Measurements from ENCODE around the gene TPM3. TPM values are rescaled to one million over a fixed set of nuclear protein-coding genes. Genes with fewer than 3 reads are reported as not detected.

The TPM3 gene
- total and polyA plus RNA-seq, 12 donors = 104 to 465 (median 269) TPM

GRCh38 chr1:154181944-154182343 is 10.0 kb downstream of the TPM3 start:
- no peaks in the 10 kb centered on the region for H3K36me3 ChIP-seq (replicated peaks in 1 of 2)
- no peak for DNase-seq
- H3K4me1 ChIP-seq (replicated peaks in 1 of 2) = peaks cover 53 to 57% of the 10 kb centered on the region in 2 donors
- intact Hi-C loops (cut with DNase I) = no loop called here
- no peaks in the 10 kb centered on the region for H3K27me3 ChIP-seq
- H3K4me3 ChIP-seq = peak overlapping the region in 2 of 4 donors; percentile 79 to 92
- no peak for TF ChIP-seq CTCF (IDR thresholded peaks at IDR 0.05)
- no peak for TF ChIP-seq POLR2A (IDR thresholded peaks at IDR 0.05)
- WGBS, 4 donors = 0 to 1% (median 0%) methylated on average over 4 to 6 of the region's 6 CpGs
- no peaks in the 10 kb centered on the region for H3K9me3 ChIP-seq (replicated peaks in 1 of 3)
- H3K27ac ChIP-seq = peak overlapping the region; percentile 91 to 98 (median 92)

GRCh38 chr1:154179946-154180687 is 11.8 kb downstream of the TPM3 start:
- Histone ChIP-seq H3K4me3 (peak overlapping the region in 1 of 4 donors; percentile 79), H3K27ac (peak overlapping the region in 4 of 5 donors; percentile 64 to 92 (median 80))

GRCh38 chr1:154178911-154179811 is 12.7 kb downstream of the TPM3 start:
- H3K27me3 ChIP-seq = no peaks in the 10 kb centered on the region
- H3K27ac ChIP-seq = peak overlapping the region; percentile 11 to 92 (median 74)
- intact Hi-C loops (cut with DNase I) = no loop called here
- TF ChIP-seq CTCF (IDR thresholded peaks at IDR 0.05) (no peak), POLR2A (IDR thresholded peaks at IDR 0.05) (peak in 1 of 2 donors; percentile 76)
- peaks cover 0 to 13% of the 10 kb centered on the region in 2 donors for H3K36me3 ChIP-seq (replicated peaks in 1 of 2)
- H3K9me3 ChIP-seq (replicated peaks in 1 of 3) = no peaks in the 10 kb centered on the region
- peak in 6 of 7 donors; percentile 57 to 80 (median 68) for DNase-seq
- WGBS, 4 donors = 41 to 53% (median 48%) methylated on average over 10 of the region's 10 CpGs
- peak overlapping the region in 1 of 4 donors; percentile 79 for H3K4me3 ChIP-seq
- H3K4me1 ChIP-seq (replicated peaks in 1 of 2) = peaks cover 65 to 72% of the 10 kb centered on the region in 2 donors

More at GRCh38 chr1:154179946-154180687, 11.8 kb downstream of the TPM3 start:
- intact Hi-C loops (cut with DNase I) = no loop called here
- no peaks in the 10 kb centered on the region for H3K27me3 ChIP-seq
- WGBS, 4 donors = 63 to 68% (median 67%) methylated on average over 3 of the region's 3 CpGs
- TF ChIP-seq CTCF (IDR thresholded peaks at IDR 0.05) = no peak
- no peak for TF ChIP-seq POLR2A (IDR thresholded peaks at IDR 0.05)
- H3K9me3 ChIP-seq (replicated peaks in 1 of 3) = no peaks in the 10 kb centered on the region
- H3K36me3 ChIP-seq (replicated peaks in 1 of 2) = peaks cover 0 to 5% of the 10 kb centered on the region in 2 donors
- DNase-seq = peak in 2 of 7 donors; percentile 27 to 32
- H3K4me1 ChIP-seq (replicated peaks in 1 of 2) = peaks cover 65 to 72% of the 10 kb centered on the region in 2 donors

- no peak for DNase-seq
- TF ChIP-seq CTCF (IDR thresholded peaks at IDR 0.05) (no peak), POLR2A (IDR thresholded peaks at IDR 0.05) (no peak)
- no peaks in the 10 kb centered on the region for H3K27me3 ChIP-seq
- no peaks in the 10 kb centered on the region for H3K9me3 ChIP-seq (replicated peaks in 1 of 3)
- no peak overlapping the region for H3K4me3 ChIP-seq
- intact Hi-C loops (cut with DNase I) = no loop called here
- H3K27ac ChIP-seq = peak overlapping the region in 3 of 5 donors; percentile 72 to 92 (median 86)
- H3K36me3 ChIP-seq (replicated peaks in 1 of 2) = peaks cover 0 to 24% of the 10 kb centered on the region in 2 donors
- 25 to 39% (median 29%) methylated on average over 2 of the region's 2 CpGs for WGBS, 4 donors
- H3K4me1 ChIP-seq (replicated peaks in 1 of 2) = peaks cover 62 to 67% of the 10 kb centered on the region in 2 donors
These were observed 13.9 kb downstream of the TPM3 start for GRCh38 chr1:154178013-154178412.

Data from adrenal gland (tissue), 12 donors.